Stimulated activated naive B cell treated with anti-CD40 and anti-IgM and Interleukin-4, amounts not matched to agents 10 μg/mL and 1 μg/mL and 100 μg/mL, for 72 hours (primary cell): ENCODE data around the gene HYAL1.
"Not testable (repeated sequence)": the region's sequence is repeated elsewhere in the genome, so short reads cannot be mapped to it uniquely, and the experiment has no call there.

Experiments used
- ATAC-seq, 2 donors: fragments of 150-1000 bp; cut with Tn5 transposase; replicated peaks; 2 replicates each; pipeline ENCODE4 v1.10.0; 2021; ENCODE audit warnings: moderate library complexity in 1 of 2
- DNase-seq: peaks from one replicate; pipeline ENCODE4 v3.0.0; 2021
- H3K27ac Mint-ChIP-seq: one replicate; pipeline ENCODE4 v1.8.0; 2022; ENCODE audit warnings: mild to moderate bottlenecking, mixed read lengths
- H3K27me3 Mint-ChIP-seq, 2 donors: one replicate each; pipeline ENCODE4 v1.8.0; 2022; ENCODE audit warnings: mixed read lengths in 2 of 2
- H3K36me3 Mint-ChIP-seq, 2 donors: one replicate each; pipeline ENCODE4 v1.8.0; 2022; ENCODE audit warnings: mixed read lengths in 2 of 2, mild to moderate bottlenecking in 1 of 2
- H3K4me1 Mint-ChIP-seq, 2 donors: one replicate each; pipeline ENCODE4 v1.8.0; 2022; ENCODE audit warnings: mixed read lengths in 2 of 2, mild to moderate bottlenecking in 1 of 2
- H3K4me3 Mint-ChIP-seq, 2 donors: one replicate each; pipeline ENCODE4 v1.8.0; 2022; ENCODE audit warnings: mild to moderate bottlenecking in 2 of 2, mixed read lengths in 2 of 2, moderate library complexity in 1 of 2
- H3K9me3 Mint-ChIP-seq, 2 donors: one replicate each; pipeline ENCODE4 v1.8.0; 2022; ENCODE audit warnings: mixed read lengths in 2 of 2, mild to moderate bottlenecking in 1 of 2

Gene HYAL1

DNA sequence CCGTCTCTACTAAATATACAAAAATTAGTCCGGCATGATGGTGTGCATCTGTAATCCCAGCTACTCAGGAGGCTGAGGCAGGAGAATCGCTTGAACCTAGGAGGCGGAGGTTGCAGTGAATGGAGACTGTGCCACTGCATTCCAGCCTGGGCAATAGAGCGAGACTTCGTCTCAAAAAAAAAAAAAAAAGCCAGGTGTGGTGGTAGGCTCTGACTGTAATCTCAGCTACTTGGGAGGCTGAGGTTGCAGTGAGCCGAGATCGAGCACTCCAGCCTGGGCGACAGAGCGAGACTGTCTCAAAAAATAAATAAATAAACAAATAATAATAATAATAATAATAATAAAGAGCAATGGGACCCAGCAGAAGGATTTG, 30.9 kb downstream of the HYAL1 start:
- H3K27ac Mint-ChIP-seq, H3K4me3 Mint-ChIP-seq, H3K9me3 Mint-ChIP-seq, H3K36me3 Mint-ChIP-seq, DNase-seq, ATAC-seq: not testable (repeated sequence)
- Mint-ChIP-seq H3K27me3 (peaks cover 44 to 72% of the 10 kb centered on the region in 2 donors), H3K4me1 (peaks cover 20 to 34% of the 10 kb centered on the region in 2 donors)

DNA sequence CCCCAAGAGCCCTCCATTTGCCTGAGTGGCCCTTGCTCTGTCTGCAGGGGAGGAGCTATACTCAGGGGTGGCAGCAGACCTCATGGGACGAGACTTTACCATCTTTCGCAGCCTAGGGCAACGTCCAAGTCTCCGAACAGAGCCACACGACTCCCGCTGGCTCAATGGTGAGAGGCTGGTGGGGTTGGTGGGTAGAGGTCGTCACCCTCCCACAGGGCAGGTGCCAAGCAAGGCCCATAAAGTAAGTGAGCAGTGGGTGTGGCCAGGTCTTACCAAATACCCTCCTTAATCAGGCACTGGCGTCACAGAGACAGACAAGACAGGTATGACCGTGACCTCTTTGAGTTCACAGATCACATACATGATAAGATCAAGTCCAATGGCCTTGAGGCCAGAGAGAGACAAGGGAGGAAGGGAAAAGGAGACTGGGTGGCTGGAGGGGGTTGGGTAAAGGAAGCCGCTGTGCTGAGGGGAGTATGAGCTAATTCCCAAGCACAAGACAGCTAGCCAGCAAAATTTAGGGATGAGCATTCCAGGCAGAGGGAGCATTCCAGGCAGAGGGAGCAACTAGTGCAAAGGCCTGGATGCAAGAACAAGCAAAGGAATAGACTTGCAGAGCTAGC, 31.9 kb downstream of the HYAL1 start:
- no peaks in the 10 kb centered on the region for H3K9me3 Mint-ChIP-seq
- H3K4me1 Mint-ChIP-seq, result peaks cover 20 to 34% of the 10 kb centered on the region in 2 donors
- no peaks in the 10 kb centered on the region for H3K36me3 Mint-ChIP-seq
- no peak overlapping the region for H3K4me3 Mint-ChIP-seq
- no peak overlapping the region for H3K27ac Mint-ChIP-seq
- ATAC-seq (no peak), DNase-seq (no peak)
- H3K27me3 Mint-ChIP-seq, result peaks cover 44 to 77% of the 10 kb centered on the region in 2 donors

DNA sequence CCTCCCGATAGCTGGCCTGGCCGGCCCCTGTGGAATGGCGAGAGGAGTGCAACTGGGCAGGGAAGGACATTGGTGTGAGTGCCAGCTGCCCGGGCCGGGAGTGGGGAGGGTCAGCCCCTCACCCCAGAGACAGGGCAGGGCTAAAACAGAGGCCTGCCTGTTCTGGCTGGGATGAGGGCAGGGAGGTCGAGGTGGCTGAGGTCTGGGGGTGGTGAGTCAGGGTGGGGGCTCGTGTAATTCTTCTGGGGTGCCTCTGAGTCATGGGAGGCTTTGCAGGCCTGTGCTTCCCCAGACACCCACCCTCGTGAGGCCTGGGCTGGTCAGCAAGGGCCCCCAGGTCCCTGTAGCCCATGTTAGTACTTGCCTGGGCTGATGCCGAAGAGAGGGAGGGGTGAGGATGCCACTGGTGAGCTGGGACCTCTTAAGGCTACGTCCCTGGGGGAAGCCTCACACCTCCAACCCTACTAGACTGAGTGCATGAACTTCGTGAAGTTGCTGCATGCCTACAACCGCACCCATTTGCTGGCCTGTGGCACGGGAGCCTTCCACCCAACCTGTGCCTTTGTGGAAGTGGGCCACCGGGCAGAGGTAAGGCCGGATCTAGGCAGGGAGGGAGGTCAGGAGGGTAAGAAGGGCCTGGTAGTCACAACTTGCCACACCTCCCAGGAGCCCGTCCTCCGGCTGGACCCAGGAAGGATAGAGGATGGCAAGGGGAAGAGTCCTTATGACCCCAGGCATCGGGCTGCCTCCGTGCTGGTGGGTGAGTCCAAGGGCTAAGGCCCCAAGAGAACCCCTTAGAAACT, 32.8 kb downstream of the HYAL1 start:
- no peak overlapping the region for H3K4me3 Mint-ChIP-seq
- DNase-seq, result no peak
- H3K27ac Mint-ChIP-seq, result no peak overlapping the region
- H3K4me1 Mint-ChIP-seq, result peaks cover 15 to 26% of the 10 kb centered on the region in 2 donors
- H3K36me3 Mint-ChIP-seq, result no peaks in the 10 kb centered on the region
- H3K27me3 Mint-ChIP-seq, result peaks cover 42 to 76% of the 10 kb centered on the region in 2 donors
- no peaks in the 10 kb centered on the region for H3K9me3 Mint-ChIP-seq
- no peak for ATAC-seq

DNA sequence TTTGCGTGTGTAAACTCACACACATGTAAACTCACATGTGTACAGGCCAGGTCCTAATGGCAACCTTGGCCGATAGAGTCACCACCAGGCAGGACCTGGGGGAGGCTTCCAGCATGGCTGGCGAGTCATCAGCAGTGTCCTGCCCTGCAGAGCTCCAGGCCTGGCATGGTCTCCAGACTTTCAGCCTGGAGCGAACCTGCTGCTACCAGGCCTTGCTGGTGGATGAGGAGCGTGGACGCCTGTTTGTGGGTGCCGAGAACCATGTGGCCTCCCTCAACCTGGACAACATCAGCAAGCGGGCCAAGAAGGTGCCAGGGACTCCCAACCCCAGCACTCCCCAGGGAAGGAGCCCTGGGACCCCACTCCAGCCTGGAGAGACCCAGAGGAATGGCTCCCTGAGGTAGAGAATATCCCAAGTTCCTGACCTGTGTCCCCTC, 33.4 kb downstream of the HYAL1 start:
- no peak for DNase-seq
- Mint-ChIP-seq H3K4me3 (no peak overlapping the region), H3K36me3 (no peaks in the 10 kb centered on the region), H3K27me3 (peaks cover 37 to 71% of the 10 kb centered on the region in 2 donors), H3K9me3 (no peaks in the 10 kb centered on the region), H3K27ac (no peak overlapping the region), H3K4me1 (peaks cover 13 to 20% of the 10 kb centered on the region in 2 donors)
- ATAC-seq, result no peak

DNA sequence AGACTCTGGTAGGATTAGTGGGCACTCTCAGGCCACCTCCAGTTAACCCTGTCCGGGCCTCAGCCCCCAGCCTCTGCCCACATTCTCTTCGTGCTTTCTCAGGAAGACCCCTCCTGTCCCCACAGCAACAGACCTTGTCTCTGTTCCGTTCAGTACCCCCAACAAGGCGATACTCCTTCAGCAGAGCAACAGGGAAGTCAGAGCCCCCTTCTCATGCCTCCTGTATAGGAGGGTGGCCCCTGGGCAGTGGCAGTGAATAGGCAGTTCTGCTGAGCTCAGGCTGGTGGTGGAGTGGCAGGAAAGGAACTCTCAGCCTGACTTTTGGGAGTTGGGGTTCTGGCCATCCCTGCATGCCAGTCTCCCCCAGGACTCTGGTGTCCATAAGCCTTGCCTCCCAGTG, 33.9 kb downstream of the HYAL1 start:
- ATAC-seq, result no peak
- H3K4me1 Mint-ChIP-seq, result peaks cover 11 to 15% of the 10 kb centered on the region in 2 donors
- DNase-seq, result no peak
- no peak overlapping the region for H3K4me3 Mint-ChIP-seq
- H3K36me3 Mint-ChIP-seq, result no peaks in the 10 kb centered on the region
- no peaks in the 10 kb centered on the region for H3K9me3 Mint-ChIP-seq
- H3K27ac Mint-ChIP-seq, result no peak overlapping the region
- peaks cover 32 to 66% of the 10 kb centered on the region in 2 donors for H3K27me3 Mint-ChIP-seq

DNA sequence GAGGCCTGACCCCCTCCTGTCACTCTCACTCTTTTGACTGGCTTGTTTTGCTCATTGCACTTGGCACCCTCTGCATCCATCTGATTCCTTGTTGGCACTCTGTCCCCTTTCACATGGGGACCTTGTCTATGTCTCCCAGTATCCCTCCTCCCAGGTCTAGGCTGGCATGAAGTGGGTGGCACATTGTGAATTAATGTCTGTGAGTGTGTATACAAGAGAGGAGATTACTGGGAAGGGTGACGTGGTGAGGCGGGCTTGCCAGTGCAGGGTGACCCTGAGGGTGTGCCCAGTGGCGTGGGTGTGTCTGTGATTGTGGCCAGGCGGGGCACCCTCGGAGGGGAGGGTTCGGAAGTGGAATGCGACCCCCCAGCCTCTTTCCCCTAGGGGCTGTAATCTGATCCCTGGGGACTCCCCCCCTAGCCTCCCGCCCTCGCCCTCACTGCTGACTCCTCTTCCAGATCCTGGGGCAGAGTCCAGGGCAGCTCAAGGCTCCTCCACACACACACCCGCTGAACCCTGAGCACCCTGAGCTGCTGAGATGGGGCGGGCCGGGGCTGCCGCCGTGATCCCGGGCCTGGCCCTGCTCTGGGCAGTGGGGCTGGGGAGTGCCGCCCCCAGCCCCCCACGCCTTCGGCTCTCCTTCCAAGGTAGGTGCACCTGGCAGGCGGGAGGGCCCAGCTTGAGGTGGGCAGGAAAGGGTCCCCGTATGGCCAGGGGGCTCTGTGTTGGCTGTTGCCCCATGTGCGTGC, 34.5 kb downstream of the HYAL1 start, which contains the start of gene SEMA3B:
Gene SEMA3B, plus strand, starts transcription at position 445 of the 749 bp plus-strand sequence. Its CDS starts 94 bp downstream, at position 539.
- no peak within 1 kb of the TSS for H3K27ac Mint-ChIP-seq
- H3K36me3 Mint-ChIP-seq, result no peaks in the 10 kb centered on the region
- ATAC-seq, result no peak
- H3K4me1 Mint-ChIP-seq, result peaks cover 6 to 9% of the 10 kb centered on the region in 2 donors
- H3K27me3 Mint-ChIP-seq, result peaks cover 29 to 64% of the 10 kb centered on the region in 2 donors
- no peaks in the 10 kb centered on the region for H3K9me3 Mint-ChIP-seq
- H3K4me3 Mint-ChIP-seq, result no peak within 1 kb of the TSS
- DNase-seq, result no peak

DNA sequence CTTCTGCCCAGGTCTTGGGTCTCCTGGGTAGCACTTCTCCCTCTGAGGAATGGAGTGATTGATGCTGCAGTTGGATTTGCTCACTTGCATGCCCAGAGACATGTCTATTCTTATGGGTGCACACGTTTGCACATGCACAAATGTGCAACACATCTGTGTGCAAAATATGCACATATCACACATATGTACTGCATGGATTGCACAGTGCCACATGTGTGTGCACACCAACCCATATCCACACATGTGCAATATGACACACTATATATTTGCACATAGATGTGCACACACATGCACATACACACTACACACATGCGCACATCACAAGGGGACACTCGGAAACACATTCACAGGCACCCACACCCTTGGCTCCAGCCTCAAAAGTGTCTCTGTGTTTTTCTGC, 35.1 kb downstream of the HYAL1 start:
- H3K27ac Mint-ChIP-seq, result no peak overlapping the region
- H3K9me3 Mint-ChIP-seq, result no peaks in the 10 kb centered on the region
- H3K4me3 Mint-ChIP-seq, result no peak overlapping the region
- ATAC-seq (no peak), DNase-seq (no peak)
- peaks cover 29 to 60% of the 10 kb centered on the region in 2 donors for H3K27me3 Mint-ChIP-seq
- peaks cover 5 to 6% of the 10 kb centered on the region in 2 donors for H3K4me1 Mint-ChIP-seq
- H3K36me3 Mint-ChIP-seq, result no peaks in the 10 kb centered on the region

DNA sequence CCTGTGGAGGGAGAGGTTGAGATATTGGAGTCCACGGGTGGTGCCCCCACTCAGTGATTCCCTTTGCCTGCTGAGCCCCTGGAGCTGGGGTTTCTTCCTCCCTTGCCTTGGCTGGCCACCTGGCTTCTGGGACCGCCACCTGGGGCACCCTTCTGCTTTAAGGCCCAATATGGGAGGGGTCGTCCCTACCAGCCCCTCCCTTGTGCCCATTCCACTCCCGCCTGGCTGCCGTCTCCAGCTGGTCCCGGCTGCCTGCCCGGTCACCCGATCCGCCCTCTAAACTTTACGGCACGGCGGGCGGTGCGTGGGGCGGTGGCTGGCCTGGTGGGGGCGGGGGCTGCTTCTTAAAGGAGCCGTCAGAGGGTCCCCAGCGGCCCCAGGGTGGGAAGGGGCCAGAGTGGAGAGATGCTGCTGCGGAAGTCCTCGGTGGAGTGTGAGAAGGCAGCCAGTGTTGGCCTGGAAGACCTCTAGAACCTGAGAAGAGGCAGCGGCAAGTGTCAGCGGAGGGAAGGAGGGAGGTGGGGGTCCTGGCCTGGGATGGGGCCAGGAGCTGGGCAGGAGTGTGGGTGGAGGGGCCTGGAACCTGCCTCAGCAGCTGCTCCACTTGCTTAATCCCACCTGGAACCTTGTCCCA, 36.0 kb downstream of the HYAL1 start:
- Mint-ChIP-seq H3K9me3 (no peaks in the 10 kb centered on the region), H3K27me3 (peaks cover 24 to 55% of the 10 kb centered on the region in 2 donors)

DNA sequence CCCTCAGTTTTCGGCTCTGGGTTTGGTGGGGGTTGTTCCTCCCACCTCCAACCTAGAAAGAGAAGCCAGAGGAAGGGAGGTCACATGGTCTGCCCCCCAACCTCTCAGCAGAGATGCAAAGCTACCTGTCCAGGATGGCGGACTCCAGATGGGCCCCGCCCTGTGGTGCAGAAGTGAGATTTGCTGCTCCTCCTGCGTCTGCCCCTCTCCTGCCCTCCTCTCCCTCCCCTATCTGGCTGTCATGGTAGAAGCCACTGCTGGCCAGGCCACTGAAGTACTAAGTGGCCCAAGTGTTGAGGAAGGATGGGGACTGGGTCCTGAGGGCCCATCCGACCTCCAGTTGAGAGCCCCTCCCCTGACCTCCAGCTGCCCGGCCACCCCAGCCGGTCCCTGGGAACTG, 36.5 kb downstream of the HYAL1 start:
- Mint-ChIP-seq H3K9me3 (no peaks in the 10 kb centered on the region), H3K4me1 (no peaks in the 10 kb centered on the region)

More for the DNA sequence above, 36.0 kb downstream of the HYAL1 start:
- H3K36me3 Mint-ChIP-seq, result no peaks in the 10 kb centered on the region
- ATAC-seq (no peak), DNase-seq (no peak)
- no peaks in the 10 kb centered on the region for H3K4me1 Mint-ChIP-seq
- H3K27ac Mint-ChIP-seq, result no peak overlapping the region
- H3K4me3 Mint-ChIP-seq, result no peak overlapping the region

DNA sequence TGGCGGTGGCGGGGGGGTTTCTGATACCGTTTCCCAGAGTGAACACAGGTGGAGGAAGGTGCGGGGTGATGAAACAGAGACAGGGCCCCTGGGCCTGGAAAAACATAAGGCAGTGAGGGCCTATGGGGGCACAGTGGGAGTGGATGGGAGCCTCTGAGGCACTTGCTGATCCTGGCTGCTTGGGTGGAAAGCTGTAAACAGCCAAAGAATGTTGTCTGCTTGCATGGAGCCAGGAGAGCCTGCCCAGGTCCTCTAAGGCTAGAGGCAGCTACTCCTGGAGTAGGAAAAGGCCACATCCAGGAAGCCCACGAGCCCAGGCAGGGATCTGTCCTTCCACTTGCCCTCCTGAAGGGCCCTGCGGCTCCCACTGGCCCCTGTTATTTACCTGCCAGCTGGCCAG, 37.4 kb downstream of the HYAL1 start:
- no peak for ATAC-seq
- Mint-ChIP-seq H3K27me3 (peaks cover 24 to 55% of the 10 kb centered on the region in 2 donors), H3K9me3 (no peaks in the 10 kb centered on the region), H3K4me3 (no peak overlapping the region), H3K4me1 (peaks cover 3 to 4% of the 10 kb centered on the region in 2 donors), H3K27ac (no peak overlapping the region), H3K36me3 (no peaks in the 10 kb centered on the region)
- no peak for DNase-seq

More for the DNA sequence above, 36.5 kb downstream of the HYAL1 start:
- ATAC-seq (no peak), DNase-seq (no peak)
- Mint-ChIP-seq H3K27me3 (peaks cover 24 to 55% of the 10 kb centered on the region in 2 donors), H3K4me3 (no peak overlapping the region), H3K36me3 (no peaks in the 10 kb centered on the region), H3K27ac (no peak overlapping the region)

DNA sequence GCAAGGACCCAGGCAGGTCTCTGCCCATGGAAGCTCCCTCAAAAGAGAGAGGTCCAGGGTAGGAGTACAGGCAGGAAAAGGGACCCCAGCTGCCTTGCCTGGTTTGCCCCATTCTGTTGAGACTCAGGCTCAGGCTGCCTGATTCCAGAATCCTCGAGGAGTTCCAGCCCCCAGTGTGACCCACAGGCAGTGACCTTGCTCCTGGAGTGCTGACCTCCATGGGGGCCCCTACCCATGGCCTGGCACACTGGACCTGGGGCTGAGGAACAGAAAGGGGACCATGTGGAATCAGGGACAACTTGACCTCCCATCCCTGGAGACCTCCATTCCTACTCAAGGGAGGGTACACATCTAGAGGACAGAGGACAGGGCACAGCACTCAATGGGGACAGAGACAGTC, 37.8 kb downstream of the HYAL1 start:
- DNase-seq, result no peak
- H3K36me3 Mint-ChIP-seq, result no peaks in the 10 kb centered on the region
- H3K27me3 Mint-ChIP-seq, result peaks cover 24 to 55% of the 10 kb centered on the region in 2 donors
- no peak for ATAC-seq
- H3K4me1 Mint-ChIP-seq, result peaks cover 3 to 9% of the 10 kb centered on the region in 2 donors
- H3K27ac Mint-ChIP-seq, result no peak overlapping the region
- no peaks in the 10 kb centered on the region for H3K9me3 Mint-ChIP-seq
- H3K4me3 Mint-ChIP-seq, result no peak overlapping the region

DNA sequence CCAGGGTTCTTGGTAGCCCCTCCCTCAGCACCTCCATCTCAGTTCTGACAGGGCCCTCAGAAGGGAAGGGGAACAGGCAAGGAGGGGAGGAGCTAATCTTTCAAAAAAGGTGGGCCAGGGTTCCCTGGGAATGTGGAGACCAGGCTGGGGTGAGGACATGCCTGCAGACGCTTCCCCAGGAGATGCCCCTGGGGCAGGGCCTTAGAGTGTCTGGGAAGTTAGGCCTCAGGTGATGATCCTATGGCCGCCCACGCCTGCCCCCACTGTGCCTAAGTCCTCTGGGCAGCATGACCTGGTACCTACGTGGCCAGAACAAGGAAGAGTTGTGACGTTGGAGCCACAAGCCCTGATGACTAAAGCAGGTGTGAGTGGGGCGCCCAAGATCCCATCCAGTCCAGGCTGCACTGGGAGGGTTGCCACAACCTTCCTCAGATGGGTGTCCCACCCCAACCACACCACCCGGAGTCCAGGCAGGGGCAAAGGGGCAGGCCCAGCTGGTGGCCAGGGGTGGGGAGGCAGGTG, 38.3 kb downstream of the HYAL1 start:
- no peaks in the 10 kb centered on the region for H3K9me3 Mint-ChIP-seq
- no peak overlapping the region for H3K27ac Mint-ChIP-seq
- no peak overlapping the region for H3K4me3 Mint-ChIP-seq
- no peaks in the 10 kb centered on the region for H3K36me3 Mint-ChIP-seq
- peaks cover 3 to 12% of the 10 kb centered on the region in 2 donors for H3K4me1 Mint-ChIP-seq
- peaks cover 24 to 51% of the 10 kb centered on the region in 2 donors for H3K27me3 Mint-ChIP-seq
- no peak for DNase-seq
- no peak for ATAC-seq

DNA sequence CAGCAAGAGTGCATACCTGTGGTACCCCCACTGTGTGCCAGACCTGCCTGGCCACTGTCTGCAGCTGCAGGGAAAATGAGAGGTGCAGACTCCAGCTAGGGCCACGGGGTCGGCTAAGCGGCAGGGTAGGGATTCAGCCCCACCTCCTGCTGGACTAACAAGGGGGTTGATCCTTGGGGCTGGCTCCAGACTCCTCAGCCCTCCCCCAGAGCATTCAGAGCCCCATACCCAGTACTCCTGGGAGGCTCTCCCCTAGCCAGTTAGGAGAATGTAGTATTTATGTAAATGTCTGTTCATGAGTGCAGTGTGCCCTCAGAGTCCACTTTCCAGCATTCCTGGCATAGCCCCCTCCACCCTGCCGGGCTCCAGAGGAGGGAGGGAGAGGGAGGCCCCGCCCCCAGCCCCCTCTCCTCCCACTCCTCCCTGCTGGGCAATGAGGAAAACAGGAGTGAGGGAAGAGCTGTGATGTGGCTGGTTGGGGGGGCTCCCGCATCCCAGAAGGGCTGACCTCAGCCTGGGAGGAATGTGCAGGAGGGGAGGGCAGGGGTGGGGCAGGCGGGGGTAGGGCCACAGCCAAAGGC, 38.9 kb downstream of the HYAL1 start:
- ATAC-seq (no peak), DNase-seq (no peak)
- Mint-ChIP-seq H3K27me3 (peaks cover 24 to 46% of the 10 kb centered on the region in 2 donors), H3K4me3 (no peak overlapping the region), H3K4me1 (peaks cover 5 to 18% of the 10 kb centered on the region in 2 donors), H3K27ac (peak overlapping the region; percentile 65), H3K9me3 (no peaks in the 10 kb centered on the region), H3K36me3 (peaks cover 0 to 4% of the 10 kb centered on the region in 2 donors)
